ENCODE results near the gene AP2A2.

The AP2A2 gene

GRCh38 chr11:898540-899190, 27.0 kb upstream of the AP2A2 start:
- DNase-seq (ENCODE audit: low spot score): peak; percentile 35

DNA sequence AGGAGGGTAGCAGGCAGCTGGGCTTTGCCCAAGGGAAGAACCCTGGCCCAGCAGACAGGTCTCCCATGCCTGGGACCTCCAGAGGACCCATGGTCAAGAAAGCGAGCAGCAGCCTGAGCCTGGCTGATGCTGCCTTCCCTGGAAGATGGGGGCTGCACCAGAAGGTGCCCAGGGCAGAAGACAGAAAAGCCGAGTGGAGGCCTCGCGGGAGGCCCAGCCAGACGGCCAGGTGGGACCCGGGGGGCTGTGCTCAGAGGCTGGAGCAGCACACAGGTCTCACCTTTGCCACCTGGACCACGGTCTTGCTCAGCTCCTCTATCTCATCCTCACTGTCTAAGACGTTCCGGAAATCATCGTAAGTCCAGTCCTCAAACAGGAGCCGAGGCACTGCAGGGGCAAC, 25.9 kb upstream of the AP2A2 start:
- DNase-seq (ENCODE audit: low spot score): no peak

- no peak for DNase-seq (ENCODE audit: low spot score)
Observed at GRCh38 chr11:900545-900944, 25.1 kb upstream of the AP2A2 start.

DNA sequence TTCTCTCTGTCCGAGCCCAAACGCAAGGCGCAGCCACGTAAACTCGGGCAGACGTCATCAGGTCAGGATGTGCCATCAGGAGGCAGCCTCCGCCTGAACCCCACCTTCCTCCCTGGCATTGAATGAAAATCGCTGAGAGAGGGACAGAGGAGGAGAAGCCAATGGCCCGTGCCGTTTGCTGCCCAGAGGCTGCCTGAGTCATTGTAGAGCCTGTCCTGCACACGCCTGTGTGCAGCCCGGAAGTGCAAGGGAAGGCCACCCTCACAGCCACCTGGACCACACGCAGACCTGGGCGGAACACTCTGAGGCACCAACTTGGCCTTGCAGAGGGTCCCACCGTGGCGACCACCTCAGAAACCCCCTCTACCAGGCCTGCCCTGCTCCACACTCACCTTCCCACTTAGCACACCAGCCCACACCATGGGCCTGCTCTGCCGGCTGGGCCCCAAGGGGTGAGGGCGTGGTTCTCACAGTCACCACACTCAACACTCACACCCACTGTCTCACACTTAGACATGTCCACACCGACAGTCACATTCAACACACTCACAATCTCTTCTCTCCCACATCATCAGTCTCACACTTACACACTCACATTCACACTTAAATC, 24.1 kb upstream of the AP2A2 start:
- no peak for DNase-seq (ENCODE audit: low spot score)

DNA sequence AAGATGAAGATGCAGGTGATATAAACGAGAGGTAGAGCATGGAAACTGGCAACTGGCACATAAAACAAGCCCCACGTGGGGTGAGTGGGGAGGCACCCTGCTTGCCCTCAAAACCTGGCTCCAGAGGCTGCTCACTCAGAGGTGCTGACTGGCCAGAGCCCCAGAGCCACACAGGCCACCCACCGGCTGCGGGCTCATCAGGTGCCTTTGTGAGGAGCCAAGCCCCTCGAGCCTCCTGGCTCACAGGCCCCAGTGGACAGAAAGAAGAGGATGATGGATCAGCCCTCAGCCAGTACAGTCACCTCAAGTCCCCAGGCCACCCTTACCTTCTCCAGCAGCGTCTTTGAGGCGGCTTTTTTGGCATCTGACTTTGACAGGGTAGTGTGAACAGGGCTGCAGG, 21.3 kb upstream of the AP2A2 start:
- DNase-seq (ENCODE audit: low spot score): no peak

DNA sequence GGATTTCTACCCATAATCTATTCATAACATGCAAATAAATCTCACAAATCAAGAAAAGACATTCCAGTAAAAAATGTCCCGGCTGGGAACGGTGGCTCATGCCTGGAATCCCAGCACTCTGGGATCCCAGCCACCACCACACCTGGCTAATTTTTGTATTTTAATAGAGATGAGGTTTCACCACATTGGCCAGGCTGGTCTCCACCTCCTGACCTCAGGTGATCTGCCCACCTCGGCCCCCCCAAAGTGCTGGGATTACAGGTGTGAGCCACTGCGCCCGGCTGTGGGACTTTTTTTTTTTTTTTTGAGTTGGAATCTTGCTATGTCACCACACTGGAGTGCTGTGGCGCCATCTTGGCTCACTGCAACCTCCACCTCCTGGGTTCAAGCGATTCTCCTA, 19.7 kb upstream of the AP2A2 start:
- no peak for DNase-seq (ENCODE audit: low spot score)

- DNase-seq (ENCODE audit: low spot score): no peak
Observed at GRCh38 chr11:907668-908067, 18.0 kb upstream of the AP2A2 start.

GRCh38 chr11:908273-908672, 17.4 kb upstream of the AP2A2 start:
- no peak for DNase-seq (ENCODE audit: low spot score)

DNA sequence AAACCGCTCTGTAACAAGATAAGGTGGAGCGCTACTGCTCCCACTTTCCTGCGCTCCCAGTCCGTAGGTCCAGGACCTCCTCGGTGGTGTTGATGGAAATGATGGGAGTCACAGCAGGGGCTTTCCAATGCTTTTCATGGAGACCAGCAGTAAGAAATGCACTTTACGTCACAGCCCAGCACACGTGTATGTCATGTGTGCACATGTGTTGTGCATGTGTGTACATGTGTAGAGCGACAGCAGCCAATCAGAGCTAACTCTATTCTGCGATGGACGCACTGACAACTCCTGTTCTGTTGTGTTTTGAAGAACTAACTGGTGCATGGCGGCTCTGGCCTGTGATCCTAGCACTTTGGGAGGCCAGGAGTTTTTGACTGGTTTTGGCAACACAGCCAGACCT, 16.3 kb upstream of the AP2A2 start:
- DNase-seq (ENCODE audit: low spot score): no peak

GRCh38 chr11:910044-910588, 15.6 kb upstream of the AP2A2 start:
- peak; percentile 18 for DNase-seq (ENCODE audit: low spot score)

DNA sequence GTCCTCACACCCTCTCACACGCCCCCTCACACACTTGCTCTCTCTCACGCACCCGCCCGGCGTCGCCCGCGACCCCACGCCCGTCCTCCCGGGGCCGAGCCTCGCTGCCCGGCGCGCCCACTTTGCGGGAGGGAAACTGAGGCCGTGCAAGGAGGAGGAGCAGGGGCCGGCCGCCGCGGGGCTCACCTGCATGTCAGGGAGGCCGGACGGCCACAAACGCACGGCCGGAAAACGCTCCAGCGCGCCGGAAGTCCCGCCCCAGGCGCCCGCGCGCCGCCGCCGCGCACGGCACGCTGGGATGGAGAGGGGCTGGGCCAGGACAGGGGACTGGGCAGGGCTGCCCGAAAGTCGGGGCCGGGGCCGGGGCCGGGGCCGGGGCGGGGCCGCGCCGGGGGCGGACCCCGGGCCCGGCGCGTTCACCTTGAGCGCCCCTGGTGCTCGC, 15.1 kb upstream of the AP2A2 start, which contains the start of gene CHID1:
TSS of gene CHID1 (minus strand) at position 222 of the 442 bp plus-strand sequence. CDS start 5,994 bp downstream, outside the sequence.
- peak; percentile 95 for DNase-seq (ENCODE audit: low spot score)

DNA sequence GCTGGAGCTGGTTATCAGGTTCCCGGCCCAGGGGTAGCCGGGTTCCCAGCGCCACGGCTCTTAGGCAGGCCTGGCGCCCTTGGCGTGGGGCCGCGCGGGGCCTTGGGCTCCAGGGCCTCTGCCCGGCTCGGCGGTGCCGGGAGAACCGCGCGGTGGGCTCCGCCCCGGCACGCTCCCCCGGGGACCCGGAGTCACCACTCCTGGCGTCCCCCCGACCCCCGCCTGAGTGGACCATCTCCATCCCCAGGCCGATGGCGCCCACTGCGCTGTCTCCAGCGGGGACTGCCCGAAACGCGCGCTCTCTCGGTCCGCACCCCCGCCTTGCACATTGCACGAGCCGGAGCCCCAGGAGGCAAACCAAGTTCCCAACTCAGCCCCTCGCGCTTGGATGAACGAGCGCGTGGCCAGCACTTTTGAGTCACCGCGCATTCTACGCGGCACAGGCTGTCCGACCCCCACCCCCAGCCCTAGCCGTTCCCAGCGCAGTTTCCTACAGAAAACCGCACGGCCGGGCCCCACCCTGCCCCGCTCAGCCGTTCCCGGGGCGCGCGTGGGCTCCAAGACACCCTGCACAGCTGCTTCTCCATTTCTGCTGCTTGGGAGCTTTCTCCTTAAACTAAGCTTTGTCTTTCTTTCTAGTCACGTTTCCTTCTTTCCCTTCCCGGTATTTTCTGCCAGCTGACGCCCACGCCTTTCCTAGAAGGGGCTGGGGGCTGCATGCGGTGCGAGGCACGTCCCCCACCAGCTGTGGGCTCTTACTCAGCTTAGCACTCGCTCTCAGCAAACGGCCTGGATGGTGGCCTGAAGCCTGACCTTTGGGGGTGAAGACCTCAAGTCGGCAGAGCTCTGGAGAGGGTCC, 14.4 kb upstream of the AP2A2 start:
- DNase-seq (ENCODE audit: low spot score): peak; percentile 57

DNA sequence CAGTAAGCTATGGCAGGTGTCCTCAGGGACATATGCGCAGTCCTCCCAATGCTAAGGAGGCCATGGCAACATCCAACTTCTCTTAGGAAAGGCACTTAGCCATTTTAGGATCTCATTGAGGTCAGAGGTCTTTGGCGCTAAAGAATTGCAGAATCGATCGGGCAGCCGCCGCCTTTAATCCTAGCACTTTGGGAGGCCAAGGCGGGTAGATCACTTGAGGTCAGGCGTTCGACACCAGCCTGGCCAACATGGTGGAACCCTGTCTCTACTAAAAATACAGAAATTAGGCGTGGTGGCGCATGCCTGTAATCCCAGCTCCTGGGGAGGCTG, 13.8 kb upstream of the AP2A2 start:
- no peak for DNase-seq (ENCODE audit: low spot score)

- DNase-seq (ENCODE audit: low spot score): no peak
Observed at GRCh38 chr11:912266-912665, 13.4 kb upstream of the AP2A2 start.

DNA sequence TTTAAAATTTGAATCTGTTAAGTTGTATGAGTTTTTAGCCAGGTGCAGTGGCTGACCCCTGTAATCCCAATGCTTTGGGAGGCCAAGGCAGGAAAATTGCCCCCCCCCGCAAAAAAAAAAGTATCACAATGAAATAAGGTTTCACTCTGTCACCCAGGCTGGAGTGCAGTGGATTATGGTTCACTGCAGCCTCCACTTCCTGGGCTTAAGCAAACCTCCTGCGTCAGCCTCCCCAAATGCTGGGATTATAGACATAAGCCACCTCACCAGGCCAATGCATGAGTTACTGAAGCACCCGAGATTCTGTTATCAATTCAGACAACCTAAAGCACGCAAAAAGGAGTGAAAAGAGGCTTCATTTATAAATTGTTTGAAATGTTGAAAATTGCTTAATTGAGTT, 12.6 kb upstream of the AP2A2 start:
- DNase-seq (ENCODE audit: low spot score): no peak

DNA sequence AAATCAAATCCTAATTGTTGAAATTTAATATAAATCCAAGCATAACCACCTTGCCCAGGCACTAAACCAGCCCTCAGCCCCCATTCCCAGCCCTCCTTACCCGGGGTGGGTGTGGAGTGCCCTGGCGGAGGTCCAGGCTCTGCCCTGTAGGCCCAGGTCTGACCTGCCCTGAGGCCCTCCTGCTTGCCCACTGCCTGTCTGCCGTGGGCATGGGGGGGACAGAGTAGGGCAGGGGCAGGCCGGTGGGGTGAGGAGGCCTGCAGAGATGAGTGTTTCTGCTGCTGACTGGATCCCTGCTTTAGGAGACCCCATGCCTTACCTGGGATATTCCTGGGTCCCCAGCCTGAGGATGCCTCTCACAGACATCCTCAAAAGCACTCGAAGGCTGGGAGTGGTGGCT, 11.5 kb upstream of the AP2A2 start:
- no peak for DNase-seq (ENCODE audit: low spot score)

GRCh38 chr11:914747-915501, 10.7 kb upstream of the AP2A2 start:
- no peak for DNase-seq (ENCODE audit: low spot score)

DNA sequence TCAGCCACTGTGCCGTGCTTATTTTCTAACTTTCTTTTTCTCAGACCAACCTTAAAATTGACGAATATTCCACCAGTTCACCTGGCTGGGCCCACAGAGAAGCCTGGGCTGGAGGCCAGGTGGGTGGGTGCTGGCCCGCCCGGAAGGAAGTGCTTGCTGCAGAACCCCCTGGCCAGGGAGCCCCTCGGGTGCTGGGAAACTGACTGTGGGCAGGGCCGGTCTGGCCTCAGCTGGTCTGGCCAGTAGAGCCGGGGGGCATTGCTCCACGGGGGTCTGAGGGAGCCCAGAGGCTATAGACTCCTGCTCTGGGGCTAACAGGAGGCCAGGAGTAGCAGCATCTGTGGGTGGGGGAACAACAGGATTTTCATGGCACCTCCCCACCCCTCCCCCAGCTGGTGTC, 8.2 kb upstream of the AP2A2 start:
- DNase-seq (ENCODE audit: low spot score): no peak

- DNase-seq (ENCODE audit: low spot score): no peak
Observed at GRCh38 chr11:921921-922678, 3.6 kb upstream of the AP2A2 start.

- peak; percentile 86 for DNase-seq (ENCODE audit: low spot score)
Observed at GRCh38 chr11:923691-924405, 1.8 kb upstream of the AP2A2 start.
